Ramos (cell line): Measurements from ENCODE around the gene EPHA6.

Experiments used
- in situ Hi-C: fragments of 300-500 bp; cut with MboI; formaldehyde crosslinking; loops from one replicate; pipeline ENCODE4 v1.14.3; 2022; ENCODE audit warnings: low sequenced_read_pairs; ENCODE audit not compliant: unreplicated experiment

EPHA6 gene

DNA sequence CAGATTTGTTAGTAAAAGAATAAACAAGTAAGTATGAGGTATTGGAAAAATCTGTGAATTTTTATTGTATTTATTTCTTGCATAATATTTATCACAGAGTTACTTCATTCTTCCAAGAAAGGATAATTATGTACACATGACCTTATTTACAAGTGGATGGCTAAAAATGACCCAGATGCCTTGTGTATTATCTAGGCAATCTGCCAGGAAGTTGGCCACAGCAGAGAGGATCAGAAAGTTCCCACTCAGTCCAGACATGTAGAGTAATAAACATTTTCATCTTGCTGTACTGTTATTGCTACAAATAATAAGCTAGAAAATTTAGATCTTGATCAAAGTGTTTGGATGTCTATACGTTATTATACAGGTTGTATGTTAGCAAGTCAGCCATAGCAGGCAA is 317.1 kb downstream of the EPHA6 start:
- in situ Hi-C loops = no loop called here

DNA sequence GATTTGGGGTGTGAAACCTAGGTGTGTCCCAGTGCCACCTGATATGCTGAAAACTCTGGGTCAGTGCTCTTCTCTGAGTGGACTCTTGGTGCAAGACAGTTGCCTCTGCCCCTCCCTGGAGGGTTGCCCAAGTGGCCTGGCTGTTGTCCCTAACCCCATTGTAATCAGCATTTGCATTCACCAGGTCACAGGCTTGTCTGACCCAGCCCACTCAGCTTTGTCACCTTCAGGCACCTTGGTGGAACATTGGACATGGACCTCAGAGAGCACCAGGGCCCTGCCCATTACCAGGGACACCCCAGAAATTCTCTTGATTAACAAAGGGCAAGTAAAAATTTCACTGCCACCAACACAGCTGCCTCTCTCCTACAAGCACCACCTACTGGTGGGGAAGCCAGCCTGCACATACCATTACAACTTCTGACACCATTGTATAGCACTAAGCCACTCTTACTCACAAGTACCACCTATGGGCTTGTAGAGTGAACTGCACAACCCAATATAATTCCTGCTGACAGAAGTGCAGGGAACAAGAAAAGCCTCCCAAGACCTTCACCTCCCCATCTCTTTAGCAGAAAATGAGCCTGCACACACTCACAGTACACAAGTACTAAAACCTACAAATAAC is 324.6 kb downstream of the EPHA6 start:
- in situ Hi-C loops = no loop called here

DNA sequence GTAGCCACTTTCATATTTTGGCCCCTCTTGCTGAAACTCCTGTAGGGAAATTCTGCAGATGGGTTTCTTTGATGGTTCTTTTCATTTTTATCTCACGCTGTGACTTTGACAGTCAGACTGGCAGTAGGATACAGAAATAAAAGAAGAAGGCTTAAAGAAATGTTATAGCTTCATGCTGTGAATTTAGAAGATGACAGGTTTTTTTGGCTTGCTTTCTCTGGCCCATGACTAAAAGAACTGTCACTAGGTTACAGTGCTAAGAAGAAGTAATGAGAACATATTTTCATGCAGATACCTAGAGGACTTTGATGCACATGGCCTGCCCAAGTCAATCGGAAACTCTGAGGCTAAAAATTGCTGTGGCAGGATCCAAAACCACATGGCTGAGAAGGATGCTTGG is 334.5 kb downstream of the EPHA6 start:
- in situ Hi-C loops = no loop called here

DNA sequence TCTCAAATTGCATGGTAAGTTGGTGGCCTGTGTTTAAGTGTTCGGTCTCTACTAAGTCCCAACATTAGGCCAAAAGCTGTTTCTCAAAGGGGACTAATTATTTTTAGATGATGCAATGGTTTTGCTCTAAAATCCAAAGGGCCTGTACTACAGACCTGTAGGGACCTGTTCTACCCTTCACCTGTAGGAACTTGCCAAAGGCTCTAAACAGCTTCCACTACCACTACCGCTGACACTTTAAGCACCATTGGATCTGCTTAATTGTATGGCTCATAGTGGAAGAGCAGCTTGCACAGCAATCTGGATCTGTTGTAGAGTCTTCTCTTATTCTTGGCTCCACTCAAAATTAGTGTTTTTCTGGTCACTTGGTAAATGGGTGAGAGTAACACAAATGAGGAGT is 346.8 kb downstream of the EPHA6 start:
- in situ Hi-C loops = no loop called here

DNA sequence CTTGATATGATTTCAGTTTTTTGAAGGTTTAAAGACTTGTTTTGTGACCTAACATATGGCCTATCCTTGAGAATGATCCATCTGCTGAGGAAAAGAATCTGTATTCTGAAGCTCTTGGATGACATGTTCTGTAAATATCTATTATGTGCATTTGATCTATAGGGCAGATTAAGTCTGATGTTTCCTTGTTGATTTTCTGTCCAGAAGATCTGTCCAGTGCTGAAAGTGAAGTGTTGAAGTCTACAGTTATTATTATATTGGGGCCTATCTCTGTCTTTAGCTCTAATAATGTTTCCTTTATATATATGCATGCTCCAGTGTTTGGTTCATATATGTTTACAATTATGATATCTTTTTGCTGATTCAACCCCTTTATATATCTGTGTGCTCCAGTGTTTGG is 362.8 kb downstream of the EPHA6 start:
- in situ Hi-C loops = no loop called here

DNA sequence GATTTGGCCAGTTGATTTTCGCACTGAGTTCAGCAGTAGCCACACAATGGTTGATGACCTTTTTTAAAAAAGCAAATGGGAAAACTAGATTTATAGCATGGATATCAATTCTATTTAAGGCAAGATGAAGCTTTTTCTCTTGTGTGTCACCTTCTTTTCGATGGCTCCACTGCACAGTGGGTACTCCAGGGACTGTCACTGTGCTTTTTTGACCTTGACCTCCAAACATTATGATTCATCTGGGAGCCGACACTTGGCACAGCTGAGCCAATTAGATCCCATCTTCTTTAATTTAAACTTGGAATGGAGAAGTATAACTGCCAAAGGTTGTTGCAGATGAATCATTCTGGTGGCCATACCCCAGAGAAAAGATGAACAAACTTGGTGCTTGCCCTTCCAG is 367.3 kb downstream of the EPHA6 start:
- in situ Hi-C loops = no loop called here

DNA sequence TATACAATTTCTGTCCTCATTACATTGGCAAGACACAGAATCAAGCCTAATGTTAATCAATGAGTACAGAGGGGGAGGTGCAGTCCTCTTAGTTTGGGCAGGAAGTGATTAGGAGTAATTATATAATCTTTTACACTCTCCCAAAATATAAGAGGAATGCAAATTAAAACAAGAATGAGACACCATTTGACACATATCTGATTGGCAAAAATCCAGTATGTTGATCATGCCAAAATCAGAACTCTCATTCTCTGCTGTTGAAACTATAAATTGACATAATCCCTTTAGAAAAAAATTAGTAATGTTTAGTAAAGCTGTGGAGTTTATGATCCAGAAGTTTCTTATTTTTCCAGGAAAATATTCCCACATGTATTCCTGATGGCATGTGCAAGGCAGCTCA is 373.4 kb downstream of the EPHA6 start:
- in situ Hi-C loops = no loop called here

DNA sequence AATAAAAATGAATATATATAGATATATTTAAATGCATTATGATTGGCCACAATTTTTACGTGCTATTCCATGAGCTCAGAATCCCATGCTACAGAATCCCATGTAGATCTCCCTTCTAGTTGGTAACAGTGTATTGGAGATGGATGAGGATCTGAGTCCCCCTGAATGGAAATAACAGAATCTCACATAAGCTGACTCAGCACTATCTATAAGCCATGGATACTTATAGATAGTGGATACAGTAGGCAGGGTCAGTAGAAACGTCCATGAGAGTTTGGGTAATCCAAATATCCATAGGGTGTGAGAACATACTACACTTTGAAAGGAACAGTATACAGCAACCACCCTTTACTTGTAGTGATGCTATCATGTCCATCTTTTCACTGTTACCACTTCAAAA is 375.4 kb downstream of the EPHA6 start:
- in situ Hi-C loops = no loop called here

DNA sequence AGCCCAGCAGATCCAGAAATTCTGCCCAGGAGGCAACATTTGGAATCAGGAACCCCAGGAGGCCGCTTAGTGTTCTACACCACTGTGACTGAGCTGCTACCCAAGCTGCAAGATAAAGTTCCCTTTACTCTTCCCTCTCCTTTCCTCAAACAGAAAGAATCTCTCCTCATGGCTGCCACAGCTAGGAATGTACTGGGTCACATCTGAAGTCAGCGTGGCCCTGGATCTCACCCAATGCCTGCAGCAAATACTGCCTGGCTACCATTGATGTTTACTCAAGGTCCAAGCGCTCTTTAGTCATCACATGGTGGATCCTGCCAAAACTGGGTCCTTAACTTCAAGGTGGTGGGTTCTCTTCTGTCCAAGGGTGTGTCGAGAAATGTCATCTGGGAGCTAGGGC is 382.7 kb downstream of the EPHA6 start:
- in situ Hi-C loops = no loop called here

DNA sequence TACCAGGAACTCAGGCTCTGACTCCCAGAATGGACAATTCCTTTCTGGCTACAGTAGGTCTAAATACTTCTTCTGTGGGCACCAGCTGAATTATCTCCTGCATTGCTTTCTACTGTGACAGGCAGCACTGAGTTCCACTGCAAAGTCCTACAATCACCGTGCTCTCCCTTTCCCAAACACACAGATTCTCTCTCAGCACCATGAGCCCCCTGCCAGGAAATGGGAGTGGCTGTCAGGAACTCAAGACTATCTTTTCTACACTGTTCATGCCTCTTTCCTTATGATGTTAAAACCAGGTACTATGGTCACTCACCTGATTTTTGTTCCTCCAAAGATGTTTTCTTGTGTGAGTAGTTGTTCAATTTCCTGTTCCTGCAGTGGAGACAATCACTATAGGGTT is 383.4 kb downstream of the EPHA6 start:
- in situ Hi-C loops = no loop called here

DNA sequence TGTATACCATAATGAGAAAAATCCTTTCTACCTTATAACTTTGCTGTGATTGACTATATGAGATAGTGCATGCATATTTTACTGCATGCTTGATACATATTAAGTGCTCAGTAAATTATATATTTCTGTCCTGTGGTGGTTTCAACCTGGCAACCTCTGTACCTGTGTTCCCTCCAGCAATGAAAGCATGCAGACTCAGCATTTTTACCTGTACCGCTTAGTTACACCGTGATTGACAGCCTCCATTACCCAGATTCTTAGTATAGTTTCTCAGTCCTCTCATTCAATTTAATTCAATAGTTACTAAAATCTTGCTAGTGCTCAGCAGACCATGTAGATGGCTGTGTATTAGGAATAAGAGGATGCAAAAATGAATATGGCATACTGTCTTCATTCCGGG is 386.0 kb downstream of the EPHA6 start:
- in situ Hi-C loops = no loop called here

DNA sequence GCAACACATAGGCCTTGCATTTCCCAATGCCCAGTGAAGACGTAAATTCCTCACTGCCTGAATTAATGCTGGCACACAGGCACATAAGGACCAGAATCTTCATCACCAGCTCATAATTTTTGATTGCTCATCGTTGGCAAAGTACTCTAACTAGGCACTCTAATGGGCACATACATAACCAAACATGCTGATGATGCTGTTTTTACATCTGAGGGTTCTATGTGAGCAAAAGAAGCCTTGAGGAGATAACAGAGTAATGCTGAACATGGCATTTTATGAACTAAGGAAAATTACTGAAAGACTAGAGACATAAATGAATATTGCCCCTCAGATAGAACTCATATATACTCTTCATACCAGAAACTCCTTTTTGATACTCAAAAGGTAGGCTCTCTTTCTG is 387.4 kb downstream of the EPHA6 start:
- in situ Hi-C loops = no loop called here

DNA sequence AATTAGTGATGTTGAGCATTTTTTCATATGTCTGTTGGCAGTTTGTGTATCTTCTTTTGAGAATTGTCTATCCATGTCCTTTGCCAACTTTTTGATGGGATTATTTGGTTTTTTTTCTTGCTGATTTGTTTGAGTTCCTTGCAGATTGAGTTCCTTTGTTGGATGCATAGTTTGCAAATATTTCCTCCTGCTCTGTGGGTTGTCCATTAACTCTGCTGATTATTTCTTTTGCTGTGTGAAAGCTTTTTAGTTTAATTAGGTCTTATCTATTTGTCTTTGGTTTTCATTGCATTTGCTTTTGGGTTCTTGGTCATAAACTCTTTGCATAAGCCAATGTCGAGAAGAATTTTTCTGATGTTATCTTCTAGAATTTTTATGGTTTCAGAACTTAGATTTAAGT is 414.6 kb downstream of the EPHA6 start:
- in situ Hi-C loops = no loop called here

DNA sequence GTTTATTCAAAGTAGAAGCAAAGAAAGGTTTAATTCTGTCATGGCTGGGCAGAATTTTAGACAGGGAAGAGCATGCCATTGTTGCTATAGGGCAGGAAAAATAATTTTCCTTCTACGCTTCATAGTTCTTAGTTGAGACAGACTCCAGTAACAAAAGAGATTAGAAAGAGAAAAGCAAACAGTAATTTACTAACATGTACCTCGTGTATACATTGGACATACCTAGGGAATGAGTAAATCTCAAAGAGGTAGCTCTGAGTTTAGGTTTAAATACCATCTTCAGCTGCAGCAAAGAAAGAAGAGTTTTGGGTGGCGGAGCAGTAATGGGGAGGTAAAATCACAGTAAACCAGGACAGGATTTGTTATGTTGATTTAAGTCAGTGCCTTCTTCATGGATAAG is 416.1 kb downstream of the EPHA6 start:
- in situ Hi-C loops = no loop called here

DNA sequence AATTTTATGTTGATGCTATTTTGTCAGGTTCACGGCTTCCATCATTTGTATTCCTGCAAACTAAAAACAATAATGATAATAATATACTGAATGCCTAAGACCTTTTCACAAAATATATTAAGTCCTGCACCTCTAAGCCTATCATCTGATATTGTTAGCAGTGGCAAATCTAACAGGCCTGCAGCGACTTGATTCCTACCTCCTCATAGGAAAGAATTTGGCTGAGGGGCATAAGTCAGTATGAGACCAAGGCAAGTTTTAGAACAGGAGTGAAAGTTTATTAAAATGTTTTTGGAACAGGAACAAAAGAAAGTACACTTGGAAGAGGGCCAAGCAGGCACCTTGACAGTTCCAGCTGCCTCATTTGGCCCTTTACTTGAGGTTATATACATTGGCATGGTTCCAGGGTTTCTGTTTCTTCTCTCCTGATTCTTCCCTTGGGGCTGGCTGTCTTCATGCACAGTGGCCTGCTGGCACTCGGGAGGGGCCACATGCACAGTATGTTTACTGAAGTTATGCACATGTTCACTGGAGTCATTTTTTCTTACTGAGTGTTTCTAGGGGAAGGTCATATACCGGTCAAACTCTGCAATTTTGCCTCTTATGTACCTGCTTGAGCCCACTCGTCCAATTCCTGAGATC is 418.1 kb downstream of the EPHA6 start:
- in situ Hi-C loops = no loop called here

DNA sequence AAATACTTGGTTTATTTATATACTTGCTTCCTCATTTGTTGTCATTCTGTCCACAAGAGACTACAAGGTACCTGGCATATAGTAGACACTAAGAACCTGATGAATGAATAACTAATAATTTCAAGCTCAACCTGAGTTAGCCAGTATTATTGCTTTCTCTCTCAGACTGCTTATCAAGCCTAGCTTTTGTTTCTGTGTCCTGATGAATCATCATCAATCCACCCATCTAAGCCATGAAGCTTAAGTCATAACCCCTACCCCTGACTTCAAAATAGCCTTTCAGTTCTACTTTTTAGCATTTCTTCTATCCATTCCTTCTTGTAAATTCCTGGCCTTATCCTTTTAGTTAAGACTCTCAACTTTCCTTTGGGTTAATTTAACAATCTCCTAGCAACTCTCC is 420.8 kb downstream of the EPHA6 start:
- in situ Hi-C loops = no loop called here

DNA sequence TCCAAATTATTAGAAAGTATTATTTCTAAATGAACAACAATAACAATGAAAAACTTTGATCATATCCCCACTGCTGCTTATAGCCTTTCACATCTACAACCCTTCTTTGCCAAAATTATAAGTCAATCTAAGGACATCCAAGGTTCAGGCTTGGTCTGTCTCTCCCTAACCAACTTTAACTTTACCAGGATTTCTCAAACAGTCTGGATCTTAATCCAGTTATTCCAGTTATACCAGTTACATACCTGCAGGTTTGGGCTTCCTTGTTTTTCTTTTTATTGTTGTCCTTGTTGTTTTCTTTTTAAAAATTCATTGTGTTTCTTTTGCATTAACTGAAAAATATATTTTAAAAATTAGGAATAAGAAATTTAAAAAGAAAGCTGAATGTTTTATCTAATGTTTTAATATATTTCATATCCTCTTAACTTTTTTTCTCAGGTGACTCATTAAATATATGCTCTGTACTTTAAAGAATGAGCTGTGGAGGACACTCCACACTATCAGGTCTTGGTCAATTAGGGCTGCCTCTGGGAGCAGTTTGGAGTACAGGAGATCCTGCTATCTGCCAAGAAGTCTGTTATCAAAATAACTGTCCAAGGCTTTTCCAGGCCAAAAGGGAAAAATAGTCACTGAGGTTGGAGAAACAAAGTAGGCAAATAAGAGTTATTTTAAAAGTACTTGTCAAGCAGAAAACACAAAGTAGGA is 421.4 kb downstream of the EPHA6 start:
- in situ Hi-C loops = no loop called here

DNA sequence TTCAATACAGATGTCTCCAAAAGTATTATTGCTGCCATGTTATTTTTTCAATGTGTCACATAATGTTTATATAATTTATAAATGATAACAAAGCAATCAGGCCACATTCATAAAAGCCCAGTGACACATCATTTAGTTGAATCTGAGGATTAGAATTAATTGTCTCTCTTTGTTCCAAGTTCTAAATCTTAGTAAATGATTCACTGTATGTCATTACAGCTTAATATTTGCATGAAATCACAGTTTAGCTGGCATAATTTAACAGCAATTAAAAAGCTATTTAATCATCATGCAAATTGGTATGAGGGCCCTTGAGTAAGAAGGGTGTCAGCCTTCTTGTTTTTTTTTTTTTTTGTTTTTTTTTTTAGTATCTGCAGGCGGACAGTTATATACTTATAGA is 427.0 kb downstream of the EPHA6 start:
- in situ Hi-C loops = no loop called here

DNA sequence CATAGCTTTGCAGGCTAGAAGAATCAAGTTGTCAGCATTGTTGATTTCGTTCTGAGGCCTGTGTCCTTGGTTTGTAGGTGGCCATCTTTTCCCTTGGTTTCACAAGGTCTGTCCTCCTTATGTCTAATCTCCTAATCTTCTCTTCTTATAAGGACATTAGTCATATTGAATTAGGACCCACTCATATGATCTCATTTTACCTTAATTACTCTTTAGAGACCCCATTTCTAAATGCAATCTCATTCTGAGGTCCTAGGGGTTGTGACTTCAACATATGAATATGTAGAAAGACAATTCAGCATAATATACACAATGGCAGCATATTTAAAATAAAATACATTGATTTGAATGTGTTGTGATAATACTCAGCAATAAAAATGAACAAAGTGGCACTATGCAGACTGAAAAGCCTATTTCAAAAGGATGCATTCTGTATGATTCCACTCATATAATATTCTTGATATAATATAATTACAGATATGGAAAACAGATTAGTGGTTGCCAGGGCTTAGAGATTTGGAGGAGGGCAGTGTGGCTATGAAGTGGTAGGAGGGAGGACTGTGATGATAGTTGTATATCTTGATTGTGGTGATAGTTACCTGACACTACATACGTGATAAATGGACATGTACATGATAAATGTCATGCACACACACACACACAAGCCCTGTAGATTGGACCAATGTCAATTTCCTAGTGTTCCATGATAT is 431.0 kb downstream of the EPHA6 start:
- in situ Hi-C loops = no loop called here

DNA sequence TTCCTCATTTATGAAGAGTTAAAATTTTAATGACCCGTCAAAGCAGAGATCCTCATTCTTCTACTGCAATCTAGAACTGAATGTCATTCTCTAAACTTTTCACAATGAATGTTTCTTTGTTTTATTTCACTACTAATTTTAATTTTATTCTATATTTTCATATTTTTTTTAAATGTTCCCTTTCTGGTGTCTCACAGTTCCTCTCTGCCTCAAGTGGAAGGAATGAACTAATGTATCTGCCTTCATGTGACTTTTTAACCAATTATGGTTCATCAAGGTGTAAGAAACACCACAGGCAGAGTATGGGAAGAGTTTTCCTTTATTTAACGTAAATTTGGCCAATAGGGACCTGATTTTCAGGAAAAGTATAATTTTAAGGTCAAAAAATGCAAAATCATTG is 441.7 kb downstream of the EPHA6 start:
- in situ Hi-C loops = no loop called here

DNA sequence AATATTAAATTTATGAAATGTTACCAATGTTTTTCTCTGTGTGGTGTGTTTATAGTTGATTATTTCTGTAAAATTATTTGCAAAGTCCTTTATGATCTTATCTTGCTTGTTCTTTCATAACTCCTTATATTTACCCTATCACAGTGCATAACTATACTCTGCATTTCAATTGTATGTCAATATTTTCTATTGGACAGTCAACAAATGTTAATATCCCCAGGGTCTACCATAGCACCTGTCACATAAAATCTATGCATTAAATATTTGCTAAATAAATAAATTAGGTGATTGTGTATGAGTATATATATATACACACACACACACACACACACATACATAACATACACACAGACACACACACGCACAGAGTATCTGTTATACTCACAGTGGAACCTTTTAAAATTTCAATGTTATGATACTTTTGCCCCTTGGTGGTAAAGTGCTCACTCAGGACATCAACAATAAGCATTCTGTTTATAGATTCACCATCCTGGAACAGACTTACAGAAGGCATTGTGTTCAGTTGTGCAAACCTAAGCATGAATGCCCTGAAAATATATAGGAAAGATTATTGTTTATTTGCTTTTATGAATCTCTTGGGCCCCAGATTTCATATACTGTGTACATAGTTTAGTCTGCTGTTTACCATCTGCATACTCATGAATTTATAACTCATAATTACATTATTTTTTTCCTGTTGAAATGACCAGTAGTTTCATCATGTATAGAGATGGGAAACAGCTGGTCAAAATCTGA is 443.7 kb downstream of the EPHA6 start:
- in situ Hi-C loops = no loop called here
